Endothelial cell of umbilical vein (primary cell): ENCODE results near the gene KIF26B. TPM values are rescaled to one million over a fixed set of nuclear protein-coding genes. Genes with fewer than 3 reads are reported as not detected.

Experiments
- BruUV-seq: library from RNA; stranded (reverse); fragments of 400-500 nt; replicated peaks from 2 replicates; lab custom pipeline; 2021; lab: Mats Ljungman, UMichigan
- CTCF ChIA-PET: fragments of 300-600, 350-600 bp; sonication (Branson Sonifier 250); formaldehyde crosslinking; loops from one replicate; lab custom pipeline; 2021; ENCODE audit warnings: antibody characterized with exemption, inconsistent platforms; lab: Charles Lee
- POLR2A ChIA-PET: fragments of 300-600, 350-600 bp; sonication (Branson Sonifier 250); formaldehyde crosslinking; loops from one replicate; lab custom pipeline; 2021; ENCODE audit warnings: antibody characterized with exemption, inconsistent platforms; lab: Charles Lee
- DNase-seq: peaks from one replicate; pipeline ENCODE4 v3.0.0-alpha.2; 2011; ENCODE audit warnings: low read depth, low spot score
- FAIRE-seq: peaks from 2 replicates; lab custom pipeline; 2011; peaks lifted over from hg19 to GRCh38; lab: Jason Lieb, UNC
- H2AFZ ChIP-seq: 2 replicates; pipeline ENCODE4 v1.6.0; 2012; ENCODE audit warnings: low read depth, low read length, control low read depth, inconsistent platforms
- H3K27ac ChIP-seq: 2 replicates; pipeline ENCODE4 v1.5.1; 2011; ENCODE audit warnings: low read depth, mild to moderate bottlenecking, control low read depth, low read length, moderate library complexity; ENCODE audit not compliant: insufficient read depth
- H3K27me3 ChIP-seq, 2 experiments: 2 replicates each; pipeline versions ENCODE4 v1.6.0 to v1.6.1; 2011; ENCODE audit warnings: low read length in 2 of 2, mixed read lengths in 1 of 2; ENCODE audit not compliant: control insufficient read depth in 2 of 2, insufficient read depth in 2 of 2
- H3K36me3 ChIP-seq, 2 experiments: 2 replicates in 1 of 2; 3 replicates in 1 of 2; pipeline ENCODE4 v1.5.1; 2011; ENCODE audit warnings: low read length in 2 of 2, mild to moderate bottlenecking in 1 of 2, moderate library complexity in 1 of 2; ENCODE audit not compliant: control insufficient read depth in 2 of 2, insufficient read depth in 2 of 2; ENCODE audit errors: extremely low read depth in 1 of 2
- H3K4me1 ChIP-seq: 3 replicates; pipeline ENCODE4 v1.5.1; 2011; ENCODE audit warnings: mild to moderate bottlenecking, low read length; ENCODE audit not compliant: control insufficient read depth, insufficient read depth; ENCODE audit errors: extremely low read depth
- H3K4me2 ChIP-seq: 2 replicates; pipeline ENCODE4 v1.6.1; 2011; ENCODE audit warnings: low read length, control low read depth, mixed read lengths; ENCODE audit not compliant: insufficient read depth
- H3K4me3 ChIP-seq, 3 experiments: fragments of 200-600 bp in 1 of 3; sonication (generic), shearing (Covaris generic) in 1 of 3; replicated peaks in 1 of 3; 2 replicates each; pipeline ENCODE4 v1.5.1; 2011 to 2016; ENCODE audit warnings: control low read depth in 3 of 3, low read length in 3 of 3, mild to moderate bottlenecking in 2 of 3, inconsistent platforms in 1 of 3, low read depth in 1 of 3, moderate library complexity in 1 of 3; ENCODE audit not compliant: insufficient read depth in 1 of 3
- H3K79me2 ChIP-seq: 2 replicates; pipeline ENCODE4 v1.6.0; 2012; ENCODE audit warnings: low read length, inconsistent platforms; ENCODE audit not compliant: control insufficient read depth, insufficient read depth
- H3K9ac ChIP-seq: replicated peaks from 2 replicates; pipeline ENCODE3; 2011; ENCODE audit warnings: low read length, control low read depth; ENCODE audit not compliant: insufficient read depth; ENCODE audit errors: extremely low read depth
- H3K9me1 ChIP-seq: replicated peaks from 3 replicates; pipeline ENCODE4 v1.6.0; 2011; ENCODE audit warnings: mild to moderate bottlenecking, low read length; ENCODE audit not compliant: control insufficient read depth, insufficient read depth; ENCODE audit errors: extremely low read depth
- H3K9me3 ChIP-seq: replicated peaks from 2 replicates; pipeline ENCODE4 v1.5.1; 2012; ENCODE audit warnings: low read length, inconsistent platforms; ENCODE audit not compliant: control insufficient read depth, insufficient read depth
- H4K20me1 ChIP-seq: replicated peaks from 2 replicates; pipeline ENCODE3; 2011; ENCODE audit warnings: mild to moderate bottlenecking, low read length; ENCODE audit not compliant: control insufficient read depth, insufficient read depth; ENCODE audit errors: extremely low read depth
- CTCF ChIP-seq, 2 donors: IDR thresholded peaks; 1 replicate in 1 of 2; 2 replicates in 1 of 2; pipeline ENCODE4 v1.5.1; 2011; ENCODE audit warnings: low read length in 2 of 2, mild to moderate bottlenecking in 2 of 2, moderate library complexity in 2 of 2, control low read depth in 1 of 2, inconsistent platforms in 1 of 2, low read depth in 1 of 2; ENCODE audit not compliant: insufficient read depth in 1 of 2; ENCODE audit errors: extremely low read depth in 1 of 2
- EZH2 ChIP-seq: IDR thresholded peaks from 2 replicates; pipeline ENCODE4 v1.6.1; 2012; ENCODE audit warnings: borderline replicate concordance, low read depth, mild to moderate bottlenecking, moderate library complexity, low read length, inconsistent platforms; ENCODE audit not compliant: severe bottlenecking
- FOS ChIP-seq: IDR thresholded peaks from 2 replicates; pipeline ENCODE4 v1.6.1; 2011; ENCODE audit warnings: mild to moderate bottlenecking, low read length, moderate library complexity, borderline replicate concordance; ENCODE audit not compliant: insufficient read depth
- GATA2 ChIP-seq: IDR thresholded peaks from 2 replicates; pipeline ENCODE4 v1.7.0; 2011; ENCODE audit warnings: low read depth, mild to moderate bottlenecking, moderate library complexity, mixed read lengths, low read length; ENCODE audit not compliant: insufficient read length, insufficient read depth
- JUN ChIP-seq: IDR thresholded peaks from 2 replicates; pipeline ENCODE4 v1.6.1; 2011; ENCODE audit warnings: borderline replicate concordance, low read depth; ENCODE audit not compliant: insufficient read length, insufficient read depth
- MAX ChIP-seq: IDR thresholded peaks from 2 replicates; pipeline ENCODE4 v1.6.1; 2011; ENCODE audit not compliant: insufficient read depth, insufficient read length
- MYC ChIP-seq: IDR thresholded peaks from one replicate; pipeline ENCODE4 v1.6.1; 2011; ENCODE audit warnings: mild to moderate bottlenecking, low read depth, low read length
- POLR2A ChIP-seq: IDR thresholded peaks from 2 replicates; pipeline ENCODE4 v1.6.1; 2012; ENCODE audit warnings: low read depth, mild to moderate bottlenecking, control low read depth, low read length
- POLR2AphosphoS5 ChIP-seq: IDR thresholded peaks from 2 replicates; pipeline ENCODE4 v1.6.1; 2012; ENCODE audit warnings: low read depth, mild to moderate bottlenecking, control low read depth, low read length, moderate library complexity; ENCODE audit not compliant: insufficient read depth
- dilution Hi-C: fragments of 300-500 bp; cut with MboI; formaldehyde crosslinking; loops from one replicate; pipeline ENCODE4 v1.15.0; 2019; ENCODE audit warnings: low sequenced_read_pairs; ENCODE audit not compliant: extremely low pct_ligation_motif_present
- intact Hi-C: fragments of 100-400 bp; cut with micrococcal nuclease; formaldehyde crosslinking; loops from one replicate; pipeline ENCODE4 v1.10.0; 2022
- polyA plus RNA-seq, 4 experiments: library from polyadenylated mRNA; depleted of rRNA in 3 of 4; stranded (reverse) in 3 of 4; unstranded in 1 of 4; fragments of >200 nt; gene quantifications; 2 replicates each; pipeline versions ENCODE4 v1.2.1 to v1.2.3, GENCODE V29; 2011 to 2012; ENCODE audit warnings: missing spikeins in 1 of 4
- total RNA-seq: library from RNA; stranded (reverse); gene quantifications from 2 replicates; pipeline ENCODE4 v1.2.3, GENCODE V29; 2021

The KIF26B gene
- total and polyA plus RNA-seq, 2 donors (not counting 3 experiments of a cell fraction or from before 2014, with no cell fraction given), result 0.04 to 0.49 TPM

DNA sequence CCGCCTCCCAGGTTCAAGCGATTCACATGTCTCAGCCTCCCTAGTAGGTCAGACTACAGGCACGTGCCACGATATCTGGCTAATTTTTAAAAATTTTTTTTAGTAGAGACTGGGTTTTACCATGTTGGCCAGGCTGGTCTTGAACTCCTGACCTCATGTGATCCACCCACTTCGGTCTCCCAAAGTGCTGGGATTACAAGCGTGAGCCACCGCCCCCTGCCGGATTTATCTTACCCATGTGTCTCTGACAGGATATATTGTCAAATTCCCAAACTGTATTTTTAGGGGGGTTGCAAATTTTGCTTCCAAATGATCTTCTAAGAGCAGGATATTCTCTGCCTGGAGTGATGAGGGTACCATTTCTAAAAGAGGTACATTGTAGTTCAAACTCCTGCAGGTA is 74.3 kb downstream of the KIF26B start:
- Histone ChIP-seq H3K4me1 (no peaks in the 10 kb centered on the region), H3K9me1 (no peaks in the 10 kb centered on the region), H3K4me2 (no peak overlapping the region), H3K9me3 (no peaks in the 10 kb centered on the region), H2AFZ (no peak overlapping the region), H3K4me3 (no peak overlapping the region), H3K27ac (no peak overlapping the region), H3K79me2 (no peaks in the 10 kb centered on the region), H3K27me3 (no peaks in the 10 kb centered on the region), H3K36me3 (no peaks in the 10 kb centered on the region), H4K20me1 (no peaks in the 10 kb centered on the region), H3K9ac (no peak overlapping the region)
- no TSS peak for BruUV-seq
- dilution Hi-C loops (no loop called here), intact Hi-C loops (no loop called here)
- POLR2A ChIA-PET, result no interaction called here
- no peak for FAIRE-seq
- TF ChIP-seq MAX, result no peak
- TF ChIP-seq JUN, result no peak
- TF ChIP-seq GATA2, result no peak
- no peak for TF ChIP-seq FOS
- TF ChIP-seq MYC, result no peak
- no peak for DNase-seq
- CTCF ChIA-PET, result no interaction called here

DNA sequence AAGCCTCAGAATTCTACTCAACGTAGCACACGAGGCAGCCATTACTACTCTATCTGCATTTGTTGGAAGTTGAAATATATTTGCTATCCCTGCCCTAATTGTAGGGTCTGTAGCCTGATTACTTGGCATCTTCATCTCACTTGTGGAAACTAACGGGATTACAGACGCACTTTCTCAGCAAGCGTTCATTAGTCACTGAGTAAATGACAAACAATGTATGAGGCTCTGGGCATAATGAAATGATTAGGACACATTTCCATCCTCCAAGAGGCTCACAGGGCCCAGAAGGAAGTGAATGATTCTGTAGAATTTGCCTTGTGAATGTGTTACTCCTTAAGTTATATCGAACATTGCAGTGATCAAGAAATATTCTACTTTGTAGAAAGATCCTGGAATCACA is 78.1 kb downstream of the KIF26B start:
- intact Hi-C loops, result no loop called here
- dilution Hi-C loops, result no loop called here
- CTCF ChIA-PET, result no interaction called here
- no peak for DNase-seq
- Histone ChIP-seq H3K36me3 (no peaks in the 10 kb centered on the region), H2AFZ (no peak overlapping the region), H3K79me2 (no peaks in the 10 kb centered on the region), H3K9me1 (no peaks in the 10 kb centered on the region), H3K4me2 (no peak overlapping the region), H3K27me3 (no peaks in the 10 kb centered on the region), H3K4me3 (no peak overlapping the region), H3K27ac (no peak overlapping the region), H4K20me1 (no peaks in the 10 kb centered on the region), H3K9ac (no peak overlapping the region), H3K9me3 (no peaks in the 10 kb centered on the region), H3K4me1 (no peaks in the 10 kb centered on the region)
- POLR2A ChIA-PET, result no interaction called here
- no peak for FAIRE-seq
- BruUV-seq, result no TSS peak
- no peak for TF ChIP-seq MYC
- TF ChIP-seq FOS, result no peak
- TF ChIP-seq JUN, result no peak
- TF ChIP-seq CTCF (IDR thresholded peaks at IDR 0.05; ENCODE audit: extremely low read depth in 1 of 2, insufficient read depth in 1 of 2, low read depth in 1 of 2, low read length in 2 of 2), result no peak
- TF ChIP-seq EZH2, result no peak
- TF ChIP-seq POLR2A, result no peak
- TF ChIP-seq MAX, result no peak
- TF ChIP-seq POLR2AphosphoS5, result no peak
- TF ChIP-seq GATA2, result no peak
